ENCODE measurements around the gene SERTAD4.
"Not testable (repeated sequence)": the region's sequence is repeated elsewhere in the genome, so short reads cannot be mapped to it uniquely, and the experiment has no call there.

The SERTAD4 gene

GRCh38 chr1:210189426-210189825, 43.2 kb upstream of the SERTAD4 start (continued):
- TF ChIP-seq TSHZ2 (CRISPR knock-in tag; IDR thresholded peaks at IDR 0.05) (no peak), SNAI2 (CRISPR knock-in tag; IDR thresholded peaks at IDR 0.05) (no peak), ZC3H10 (CRISPR knock-in tag; IDR thresholded peaks at IDR 0.05) (no peak), CSDC2 (CRISPR knock-in tag; IDR thresholded peaks at IDR 0.05) (no peak), OSR1 (CRISPR knock-in tag; IDR thresholded peaks at IDR 0.05) (no peak), RARB (CRISPR knock-in tag; IDR thresholded peaks at IDR 0.05) (no peak), ZNF565 (CRISPR knock-in tag; conservative IDR thresholded peaks at IDR 0.05; ENCODE audit: low read depth) (no peak)
- TF ChIP-seq, protein P1, sequence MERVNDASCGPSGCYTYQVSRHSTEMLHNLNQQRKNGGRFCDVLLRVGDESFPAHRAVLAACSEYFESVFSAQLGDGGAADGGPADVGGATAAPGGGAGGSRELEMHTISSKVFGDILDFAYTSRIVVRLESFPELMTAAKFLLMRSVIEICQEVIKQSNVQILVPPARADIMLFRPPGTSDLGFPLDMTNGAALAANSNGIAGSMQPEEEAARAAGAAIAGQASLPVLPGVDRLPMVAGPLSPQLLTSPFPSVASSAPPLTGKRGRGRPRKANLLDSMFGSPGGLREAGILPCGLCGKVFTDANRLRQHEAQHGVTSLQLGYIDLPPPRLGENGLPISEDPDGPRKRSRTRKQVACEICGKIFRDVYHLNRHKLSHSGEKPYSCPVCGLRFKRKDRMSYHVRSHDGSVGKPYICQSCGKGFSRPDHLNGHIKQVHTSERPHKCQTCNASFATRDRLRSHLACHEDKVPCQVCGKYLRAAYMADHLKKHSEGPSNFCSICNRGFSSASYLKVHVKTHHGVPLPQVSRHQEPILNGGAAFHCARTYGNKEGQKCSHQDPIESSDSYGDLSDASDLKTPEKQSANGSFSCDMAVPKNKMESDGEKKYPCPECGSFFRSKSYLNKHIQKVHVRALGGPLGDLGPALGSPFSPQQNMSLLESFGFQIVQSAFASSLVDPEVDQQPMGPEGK (CRISPR knock-in tag; IDR thresholded peaks at IDR 0.05; ENCODE audit: borderline replicate concordance) = no peak

- TF ChIP-seq BACH2 (CRISPR knock-in tag; IDR thresholded peaks at IDR 0.05; ENCODE audit: borderline replicate concordance) (no peak), RARB (CRISPR knock-in tag; IDR thresholded peaks at IDR 0.05) (no peak), ZNF70 (CRISPR knock-in tag; IDR thresholded peaks at IDR 0.05) (no peak), OSR1 (CRISPR knock-in tag; IDR thresholded peaks at IDR 0.05) (no peak), CSRNP3 (CRISPR knock-in tag; IDR thresholded peaks at IDR 0.05) (no peak), TCF4 (CRISPR knock-in tag; IDR thresholded peaks at IDR 0.05; ENCODE audit: borderline replicate concordance) (no peak), CSDC2 (CRISPR knock-in tag; IDR thresholded peaks at IDR 0.05) (no peak), TOX (CRISPR knock-in tag; IDR thresholded peaks at IDR 0.05; ENCODE audit: borderline replicate concordance) (no peak), ARNTL (CRISPR knock-in tag; IDR thresholded peaks at IDR 0.05; ENCODE audit: borderline replicate concordance, low read depth) (no peak), ESRRG (CRISPR knock-in tag; IDR thresholded peaks at IDR 0.05) (no peak), ZNF8 (CRISPR knock-in tag; IDR thresholded peaks at IDR 0.05) (no peak)
- TF ChIP-seq, protein P2, sequence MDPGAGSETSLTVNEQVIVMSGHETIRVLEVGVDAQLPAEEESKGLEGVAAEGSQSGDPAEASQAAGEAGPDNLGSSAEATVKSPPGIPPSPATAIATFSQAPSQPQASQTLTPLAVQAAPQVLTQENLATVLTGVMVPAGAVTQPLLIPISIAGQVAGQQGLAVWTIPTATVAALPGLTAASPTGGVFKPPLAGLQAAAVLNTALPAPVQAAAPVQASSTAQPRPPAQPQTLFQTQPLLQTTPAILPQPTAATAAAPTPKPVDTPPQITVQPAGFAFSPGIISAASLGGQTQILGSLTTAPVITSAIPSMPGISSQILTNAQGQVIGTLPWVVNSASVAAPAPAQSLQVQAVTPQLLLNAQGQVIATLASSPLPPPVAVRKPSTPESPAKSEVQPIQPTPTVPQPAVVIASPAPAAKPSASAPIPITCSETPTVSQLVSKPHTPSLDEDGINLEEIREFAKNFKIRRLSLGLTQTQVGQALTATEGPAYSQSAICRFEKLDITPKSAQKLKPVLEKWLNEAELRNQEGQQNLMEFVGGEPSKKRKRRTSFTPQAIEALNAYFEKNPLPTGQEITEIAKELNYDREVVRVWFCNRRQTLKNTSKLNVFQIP (CRISPR knock-in tag; IDR thresholded peaks at IDR 0.05; ENCODE audit: borderline replicate concordance, low read depth) = no peak
- no peak for ATAC-seq
These were observed 36.9 kb upstream of the SERTAD4 start for GRCh38 chr1:210195635-210196160.

GRCh38 chr1:210196266-210196665, 36.3 kb upstream of the SERTAD4 start:
- not testable (repeated sequence) for ATAC-seq

- no peak for ATAC-seq
- TF ChIP-seq ZNF565 (CRISPR knock-in tag; conservative IDR thresholded peaks at IDR 0.05; ENCODE audit: low read depth) (no peak), OSR1 (CRISPR knock-in tag; IDR thresholded peaks at IDR 0.05) (no peak), BACH2 (CRISPR knock-in tag; IDR thresholded peaks at IDR 0.05; ENCODE audit: borderline replicate concordance) (no peak), ZC3H10 (CRISPR knock-in tag; IDR thresholded peaks at IDR 0.05) (no peak), ZNF70 (CRISPR knock-in tag; IDR thresholded peaks at IDR 0.05) (no peak), TSHZ2 (CRISPR knock-in tag; IDR thresholded peaks at IDR 0.05) (no peak), PPARA (CRISPR knock-in tag; IDR thresholded peaks at IDR 0.05; ENCODE audit: borderline replicate concordance) (no peak), TCF4 (CRISPR knock-in tag; IDR thresholded peaks at IDR 0.05; ENCODE audit: borderline replicate concordance) (no peak)
- TF ChIP-seq, protein P1 (CRISPR knock-in tag; IDR thresholded peaks at IDR 0.05; ENCODE audit: borderline replicate concordance) = no peak
These were observed 33.8 kb upstream of the SERTAD4 start for GRCh38 chr1:210198840-210199239.

Measured in SK-N-SH treated with all-trans-retinoic acid at 6 μM for 48 hours (cell line).